ENCODE measurements around the gene DNM1L. TPM values are rescaled to one million over a fixed set of nuclear protein-coding genes. Genes with fewer than 3 reads are reported as not detected.
"Not testable (repeated sequence)": the region's sequence is repeated elsewhere in the genome, so short reads cannot be mapped to it uniquely, and the experiment has no call there.

The DNM1L gene
- polyA plus RNA-seq, 2 of the 4 experiments (the other 2 are of a cell fraction), result 67.0 to 121 TPM

GRCh38 chr12:32714772-32715171, 35.7 kb downstream of the DNM1L start:
- Histone ChIP-seq H3K4me1 (no peaks in the 10 kb centered on the region), H3K27ac (no peak overlapping the region), H3K9me3 (no peaks in the 10 kb centered on the region), H3K4me3 (no peak overlapping the region), H3K4me2 (no peak overlapping the region)
- 75% methylated on average over 4 of the region's 4 CpGs for WGBS (ENCODE audit: missing lambda C conversion rate)
- TF ChIP-seq NPAS2 (CRISPR knock-in tag; IDR thresholded peaks at IDR 0.05; ENCODE audit: borderline replicate concordance) (no peak), JUNB (IDR thresholded peaks at IDR 0.05) (no peak), HMGXB4 (CRISPR knock-in tag; IDR thresholded peaks at IDR 0.05; ENCODE audit: borderline replicate concordance) (no peak), KDM1A (IDR thresholded peaks at IDR 0.05; ENCODE audit: low read depth) (no peak), ZFP36 (IDR thresholded peaks at IDR 0.05; ENCODE audit: borderline replicate concordance, partially characterized antibody) (no peak), POLR2A (IDR thresholded peaks at IDR 0.05; ENCODE audit: low read length) (no peak), USF2 (IDR thresholded peaks at IDR 0.05) (no peak), GATA3 (IDR thresholded peaks at IDR 0.05; ENCODE audit: borderline replicate concordance) (no peak), ESRRA (IDR thresholded peaks at IDR 0.05; ENCODE audit: borderline replicate concordance, low read length) (no peak), TP53 (CRISPR knock-in tag; IDR thresholded peaks at IDR 0.05) (no peak), HDAC2 (IDR thresholded peaks at IDR 0.05) (no peak), BHLHE40 (IDR thresholded peaks at IDR 0.05; ENCODE audit: low read depth, low read length) (no peak), NR3C1 (IDR thresholded peaks at IDR 0.05) (no peak)
- ChIA-PET POLR2A (interaction anchor here (0.7 kb wide), 1 partner anchor 57 kb away, joined by 3 read pairs; no protein-coding TSS in a partner anchor), CTCF (interaction anchor here (0.6 kb wide), 1 partner anchor 22 kb away, joined by 3 read pairs; no protein-coding TSS in a partner anchor)
- ATAC-seq, result no peak
- no peak for FAIRE-seq
- no peak for DNase-seq (ENCODE audit: low read depth in 1 of 2, low spot score in 1 of 2)

DNA sequence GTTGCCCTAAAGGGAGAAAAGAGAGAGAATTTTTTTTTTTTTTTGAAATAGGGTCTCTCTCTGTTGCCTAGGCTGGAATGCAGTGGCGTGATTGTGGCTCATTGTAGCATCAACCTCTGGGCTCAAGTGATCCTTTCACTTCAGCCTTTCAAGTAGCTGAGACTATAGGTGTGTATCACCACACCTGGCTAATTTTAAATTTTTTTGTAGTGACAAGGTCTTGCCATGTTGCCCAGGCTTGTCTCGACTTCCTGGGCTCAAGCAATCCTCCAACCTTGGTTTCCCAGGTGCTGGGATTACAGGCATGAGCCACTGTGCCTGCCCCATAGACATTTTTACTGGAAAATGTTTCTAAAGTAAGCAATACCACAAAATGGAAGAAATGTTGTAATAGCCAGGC, 39.8 kb downstream of the DNM1L start:
- ChIA-PET CTCF (interaction anchor here (1.7 kb wide), 1 partner anchor 36 kb away, joined by 3 read pairs; no protein-coding TSS in a partner anchor), POLR2A (no interaction called here)
- Histone ChIP-seq H3K9me3 (no peaks in the 10 kb centered on the region), H3K4me1 (no peaks in the 10 kb centered on the region), H3K4me3 (no peak overlapping the region), H3K27ac (no peak overlapping the region), H3K4me2 (no peak overlapping the region)
- ATAC-seq (no peak), FAIRE-seq (no peak), DNase-seq (ENCODE audit: low read depth in 1 of 2, low spot score in 1 of 2) (no peak)
- 92% methylated on average over 2 of the region's 2 CpGs for WGBS (ENCODE audit: missing lambda C conversion rate)
- TF ChIP-seq ZC3H11A (IDR thresholded peaks at IDR 0.05) (no peak), CHD2 (IDR thresholded peaks at IDR 0.05; ENCODE audit: low read length, partially characterized antibody) (no peak), FOXS1 (CRISPR knock-in tag; IDR thresholded peaks at IDR 0.05) (no peak), EP300 (IDR thresholded peaks at IDR 0.05) (no peak), RAD21 (conservative IDR thresholded peaks at IDR 0.05 in 1 of 2, IDR thresholded peaks at IDR 0.05 in 1 of 2) (no peak), CBX8 (IDR thresholded peaks at IDR 0.05) (no peak), REST (IDR thresholded peaks at IDR 0.05) (no peak), ZNF302 (CRISPR knock-in tag; IDR thresholded peaks at IDR 0.05) (no peak), CTCF (IDR thresholded peaks at IDR 0.05) (no peak), MAZ (IDR thresholded peaks at IDR 0.05; ENCODE audit: borderline replicate concordance, low read depth, low read length) (no peak), JUN (IDR thresholded peaks at IDR 0.05) (no peak), HOXB5 (CRISPR knock-in tag; IDR thresholded peaks at IDR 0.05) (no peak), CBX2 (IDR thresholded peaks at IDR 0.05; ENCODE audit: borderline replicate concordance, low read depth) (no peak)

GRCh38 chr12:32725308-32725707, 46.2 kb downstream of the DNM1L start:
- DNase-seq (ENCODE audit: low read depth in 1 of 2, low spot score in 1 of 2); H3K4me3 ChIP-seq; CTCF ChIA-PET; H3K9me3 ChIP-seq; H3K27ac ChIP-seq; ATAC-seq; H3K4me2 ChIP-seq; POLR2A ChIA-PET; H3K4me1 ChIP-seq: not testable (repeated sequence)
- FAIRE-seq, result peak; percentile 73
- 98% methylated on average over 3 of the region's 3 CpGs for WGBS (ENCODE audit: missing lambda C conversion rate)

Measured in A549 (cell line).